Hippocampal formation (tissue), 2 donors: ENCODE data around the gene DHFR.

Experiments used
- DNase-seq, 2 donors: peaks; one replicate each; lab custom pipeline; 2025; lab: John Stamatoyannopoulos, UW

Gene DHFR

GRCh38 chr5:80655231-80655774 lies 520 bp upstream of the DHFR start:
- no peak for DNase-seq

GRCh38 chr5:80654054-80654390 lies 761 bp downstream of the DHFR start:
- DNase-seq = no peak

GRCh38 chr5:80653502-80653901 lies 1.3 kb downstream of the DHFR start:
- no peak for DNase-seq

GRCh38 chr5:80646926-80647325 lies 7.9 kb downstream of the DHFR start:
- DNase-seq = no peak

- DNase-seq = no peak
Measured at GRCh38 chr5:80644900-80645299, 9.9 kb downstream of the DHFR start.

GRCh38 chr5:80641353-80641752 lies 13.4 kb downstream of the DHFR start:
- no peak for DNase-seq

- no peak for DNase-seq
Measured at GRCh38 chr5:80634193-80634592, 20.6 kb downstream of the DHFR start.

- no peak for DNase-seq
Measured at GRCh38 chr5:80632700-80633099, 22.1 kb downstream of the DHFR start.

GRCh38 chr5:80631278-80632259 lies 23.2 kb downstream of the DHFR start:
- no peak for DNase-seq

- no peak for DNase-seq
Measured at GRCh38 chr5:80629281-80629680, 25.5 kb downstream of the DHFR start.

- DNase-seq = no peak
Measured at GRCh38 chr5:80625230-80625629, 29.6 kb downstream of the DHFR start.

- no peak for DNase-seq
Measured at GRCh38 chr5:80623999-80624398, 30.8 kb downstream of the DHFR start.

GRCh38 chr5:80622756-80623155 lies 32.0 kb downstream of the DHFR start:
- DNase-seq = no peak

- no peak for DNase-seq
Measured at GRCh38 chr5:80620211-80620610, 34.6 kb downstream of the DHFR start.

GRCh38 chr5:80619086-80619485 lies 35.7 kb downstream of the DHFR start:
- DNase-seq = no peak

- no peak for DNase-seq
Measured at GRCh38 chr5:80618438-80618837, 36.3 kb downstream of the DHFR start.

GRCh38 chr5:80615266-80615914 lies 39.4 kb downstream of the DHFR start:
- DNase-seq = no peak

- DNase-seq = no peak
Measured at GRCh38 chr5:80609692-80610091, 45.1 kb downstream of the DHFR start.

GRCh38 chr5:80608731-80609130 lies 46.1 kb downstream of the DHFR start:
- DNase-seq = no peak

- DNase-seq = no peak
Measured at GRCh38 chr5:80607832-80608231, 47.0 kb downstream of the DHFR start.

GRCh38 chr5:80607343-80607742 lies 47.4 kb downstream of the DHFR start:
- DNase-seq = no peak

GRCh38 chr5:80600943-80601693 lies 53.7 kb downstream of the DHFR start:
- no peak for DNase-seq
